DOHH2 (cell line): ENCODE measurements around the gene ELL3.

ENCODE experiments used
- CTCF ChIP-seq: fragments of 200-600 bp; sonication (generic); IDR thresholded peaks from one replicate; pipeline ENCODE4 v1.5.1; 2014; ENCODE audit warnings: antibody characterized with exemption, mild to moderate bottlenecking, low read depth, low read length; ENCODE audit not compliant: poor library complexity, severe bottlenecking
- EZH2phosphoT487 ChIP-seq: fragments of 200-600 bp; sonication (generic); IDR thresholded peaks from 2 replicates; pipeline ENCODE4 v1.6.1; 2017; ENCODE audit warnings: borderline replicate concordance, mild to moderate bottlenecking, antibody characterized with exemption, low read length, moderate library complexity, mixed read lengths

GRCh38 chr15:43824302-43825246 is 47.8 kb upstream of the ELL3 start, which contains the start of gene MFAP1:
- no peak for TF ChIP-seq CTCF
- TF ChIP-seq EZH2phosphoT487: no peak
